HG03439 (cell line): Measurements from ENCODE around the gene CENPM.

Source experiments
- ATAC-seq: cut with Tn5 transposase; IDR thresholded peaks from one replicate; pipeline ENCODE4 v1.9.1; 2021; ENCODE audit warnings: mild to moderate bottlenecking, moderate library complexity; ENCODE audit not compliant: unreplicated experiment

CENPM gene

GRCh38 chr22:41915035-41915785 is 31.7 kb downstream of the CENPM start, which contains the start of gene SHISA8:
Gene SHISA8, minus strand, starts transcription at chr22:41915074. Its CDS starts 407 bp downstream, at chr22:41914667.
- no peak for ATAC-seq

GRCh38 chr22:41914611-41915034 is 32.3 kb downstream of the CENPM start:
- no peak for ATAC-seq

GRCh38 chr22:41913842-41914534 is 33.0 kb downstream of the CENPM start:
- no peak for ATAC-seq

- ATAC-seq: no peak
Observed at GRCh38 chr22:41913040-41913719, 33.8 kb downstream of the CENPM start.

- ATAC-seq: no peak
Observed at GRCh38 chr22:41912338-41913039, 34.5 kb downstream of the CENPM start.

- ATAC-seq: no peak
Observed at GRCh38 chr22:41911001-41911611, 35.8 kb downstream of the CENPM start.

- ATAC-seq: no peak
Observed at GRCh38 chr22:41910050-41911000, 36.6 kb downstream of the CENPM start.

- no peak for ATAC-seq
Observed at GRCh38 chr22:41909310-41910049, 37.5 kb downstream of the CENPM start.

- ATAC-seq: no peak
Observed at GRCh38 chr22:41908411-41909309, 38.3 kb downstream of the CENPM start.

GRCh38 chr22:41907436-41908401 is 39.2 kb downstream of the CENPM start:
- no peak for ATAC-seq

- ATAC-seq: no peak
Observed at GRCh38 chr22:41906822-41907221, 40.1 kb downstream of the CENPM start.

GRCh38 chr22:41905411-41906202 is 41.3 kb downstream of the CENPM start:
- ATAC-seq: no peak

GRCh38 chr22:41904450-41905410 is 42.2 kb downstream of the CENPM start:
- no peak for ATAC-seq

GRCh38 chr22:41902932-41903421 is 44.0 kb downstream of the CENPM start:
- ATAC-seq: no peak

GRCh38 chr22:41902016-41902415 is 44.9 kb downstream of the CENPM start:
- no peak for ATAC-seq
